H1 (cell line): Measurements from ENCODE around the gene SLC35G2. TPM values are rescaled to one million over a fixed set of nuclear protein-coding genes. Genes with fewer than 3 reads are reported as not detected.

Experiments used
- CTCF ChIA-PET: fragments of 300-600 bp; sonication (Branson Sonifier 250); formaldehyde crosslinking; loops from one replicate; lab custom pipeline; 2021; ENCODE audit not compliant: partially characterized antibody; lab: Charles Lee
- POLR2A ChIA-PET: fragments of 300-600 bp; sonication (Branson Sonifier 250); formaldehyde crosslinking; loops from one replicate; lab custom pipeline; 2021; ENCODE audit warnings: inconsistent platforms; ENCODE audit not compliant: partially characterized antibody; lab: Charles Lee
- DNase-seq, 2 experiments: peaks; one replicate each; pipeline versions ENCODE4 v3.0.0 to v3.0.0-alpha.2; 2010 to 2022; ENCODE audit warnings: low spot score in 2 of 2, low read depth in 1 of 2, mixed read lengths in 1 of 2
- FAIRE-seq: peaks from 2 replicates; lab custom pipeline; 2011; peaks lifted over from hg19 to GRCh38; lab: Jason Lieb, UNC
- H2AFZ ChIP-seq: 2 replicates; pipeline ENCODE4 v1.8.1; 2012; ENCODE audit warnings: low read length, inconsistent platforms
- H2AK5ac ChIP-seq: 2 replicates; pipeline ENCODE4 v1.6.1; 2013; ENCODE audit warnings: low read depth, low read length
- H2BK120ac ChIP-seq: replicated peaks from 2 replicates; pipeline ENCODE3; 2013; ENCODE audit warnings: low read depth, low read length, inconsistent platforms
- H2BK12ac ChIP-seq: 2 replicates; pipeline ENCODE4 v1.6.1; 2013; ENCODE audit warnings: low read depth, low read length
- H2BK15ac ChIP-seq: 2 replicates; pipeline ENCODE4 v1.6.1; 2013; ENCODE audit warnings: low read length
- H2BK20ac ChIP-seq: 2 replicates; pipeline ENCODE4 v1.6.1; 2013; ENCODE audit warnings: low read length
- H2BK5ac ChIP-seq: 2 replicates; pipeline ENCODE4 v1.6.1; 2013; ENCODE audit warnings: low read depth, low read length
- H3K14ac ChIP-seq: 2 replicates; pipeline ENCODE4 v1.6.1; 2013; ENCODE audit warnings: inconsistent platforms; ENCODE audit not compliant: insufficient read length
- H3K18ac ChIP-seq: 2 replicates; pipeline ENCODE4 v1.6.1; 2013; ENCODE audit warnings: low read length; ENCODE audit errors: extremely low read depth
- H3K23ac ChIP-seq: 2 replicates; pipeline ENCODE4 v1.6.1; 2013; ENCODE audit warnings: inconsistent platforms; ENCODE audit not compliant: insufficient read length
- H3K23me2 ChIP-seq: 2 replicates; pipeline ENCODE4 v1.6.1; 2013; ENCODE audit warnings: low read depth, low read length
- H3K27ac ChIP-seq: 2 replicates; pipeline ENCODE4 v1.6.1; 2011; ENCODE audit warnings: low read depth, low read length, inconsistent platforms
- H3K27me3 ChIP-seq, 4 experiments: replicated peaks in 1 of 4; 1 replicate in 1 of 4; 2 replicates in 3 of 4; pipeline versions ENCODE4 v1.6.1 to v1.8.1; 2011 to 2013; ENCODE audit warnings: low read length in 3 of 4, mild to moderate bottlenecking in 3 of 4, inconsistent platforms in 2 of 4, mixed read lengths in 2 of 4, moderate library complexity in 1 of 4; ENCODE audit not compliant: control insufficient read depth in 3 of 4, insufficient read depth in 3 of 4; ENCODE audit errors: extremely low read depth in 1 of 4
- H3K36me3 ChIP-seq, 4 experiments: 2 replicates each; pipeline versions ENCODE4 v1.6.1 to v1.8.1; 2011 to 2013; ENCODE audit warnings: mild to moderate bottlenecking in 4 of 4, low read length in 3 of 4, moderate library complexity in 2 of 4, control low read depth in 1 of 4, inconsistent platforms in 1 of 4; ENCODE audit not compliant: insufficient read depth in 4 of 4, control insufficient read depth in 2 of 4
- H3K4ac ChIP-seq: replicated peaks from 2 replicates; pipeline ENCODE3; 2013; ENCODE audit warnings: low read length, low read depth, mixed read lengths, inconsistent platforms; ENCODE audit not compliant: insufficient read length
- H3K4me1 ChIP-seq, 4 experiments: replicated peaks in 1 of 4; 1 replicate in 1 of 4; 2 replicates in 3 of 4; pipeline versions ENCODE4 v1.6.1 to v1.8.1; 2011 to 2013; ENCODE audit warnings: low read length in 3 of 4, inconsistent platforms in 2 of 4, mixed read lengths in 1 of 4; ENCODE audit not compliant: insufficient read depth in 4 of 4, control insufficient read depth in 3 of 4
- H3K4me2 ChIP-seq, 2 experiments: 2 replicates each; pipeline versions ENCODE4 v1.6.1 to v1.8.1; 2011 to 2013; ENCODE audit warnings: low read depth in 2 of 2, low read length in 2 of 2, control low read depth in 1 of 2, inconsistent platforms in 1 of 2, mild to moderate bottlenecking in 1 of 2; ENCODE audit not compliant: insufficient read depth in 1 of 2
- H3K4me3 ChIP-seq, 4 experiments: fragments of 200-600, 300-600 bp in 1 of 4; sonication (generic), shearing (Covaris generic), sonication (Bioruptor Twin) in 1 of 4; 2 replicates each; pipeline versions ENCODE4 v1.5.1 to v1.8.1; 2011 to 2016; ENCODE audit warnings: low read length in 4 of 4, low read depth in 3 of 4, control low read depth in 2 of 4, inconsistent platforms in 2 of 4, mild to moderate bottlenecking in 2 of 4, mixed read lengths in 1 of 4, moderate library complexity in 1 of 4; ENCODE audit not compliant: insufficient read depth in 2 of 4; ENCODE audit errors: extremely low read depth in 1 of 4
- H3K56ac ChIP-seq: replicated peaks from 2 replicates; pipeline ENCODE3; 2013; ENCODE audit warnings: low read depth, mild to moderate bottlenecking, mixed read lengths, low read length, inconsistent platforms; ENCODE audit not compliant: insufficient read length
- H3K79me1 ChIP-seq: 2 replicates; pipeline ENCODE4 v1.6.1; 2013; ENCODE audit warnings: low read depth, low read length, control low read depth
- H3K79me2 ChIP-seq, 2 experiments: 2 replicates each; pipeline versions ENCODE4 v1.6.1 to v1.8.1; 2012 to 2013; ENCODE audit warnings: low read length in 2 of 2, mild to moderate bottlenecking in 2 of 2, inconsistent platforms in 1 of 2; ENCODE audit not compliant: insufficient read depth in 2 of 2, control insufficient read depth in 1 of 2
- H3K9ac ChIP-seq, 4 experiments: replicated peaks in 1 of 4; 1 replicate in 1 of 4; 2 replicates in 3 of 4; pipeline versions ENCODE4 v1.6.1 to v1.8.1; 2011 to 2013; ENCODE audit warnings: low read depth in 3 of 4, low read length in 3 of 4, control low read depth in 2 of 4, mild to moderate bottlenecking in 2 of 4, moderate library complexity in 2 of 4, inconsistent platforms in 1 of 4; ENCODE audit errors: extremely low read depth in 1 of 4
- H3K9me3 ChIP-seq, 2 experiments: 2 replicates each; pipeline versions ENCODE4 v1.6.1 to v1.8.1; 2012 to 2013; ENCODE audit warnings: mild to moderate bottlenecking in 2 of 2, moderate library complexity in 2 of 2, control low read depth in 1 of 2, inconsistent platforms in 1 of 2, low read depth in 1 of 2, low read length in 1 of 2, mixed read lengths in 1 of 2; ENCODE audit not compliant: insufficient read depth in 2 of 2
- H4K20me1 ChIP-seq, 2 experiments: replicated peaks in 1 of 2; 2 replicates each; pipeline versions ENCODE3 to v1.8.1; 2011 to 2013; ENCODE audit warnings: inconsistent platforms in 2 of 2, low read length in 2 of 2, mild to moderate bottlenecking in 1 of 2; ENCODE audit not compliant: insufficient read depth in 2 of 2, control insufficient read depth in 1 of 2
- H4K5ac ChIP-seq: 2 replicates; pipeline ENCODE4 v1.6.1; 2013; ENCODE audit warnings: low read length, low read depth, mixed read lengths, inconsistent platforms; ENCODE audit not compliant: insufficient read length
- H4K8ac ChIP-seq: 2 replicates; pipeline ENCODE4 v1.8.0; 2013; ENCODE audit warnings: mild to moderate bottlenecking, moderate library complexity, low read length, inconsistent platforms; ENCODE audit not compliant: insufficient read depth; ENCODE audit errors: extremely low read depth
- H4K91ac ChIP-seq: replicated peaks from 2 replicates; pipeline ENCODE3; 2013; ENCODE audit warnings: low read length, mixed read lengths, inconsistent platforms; ENCODE audit not compliant: insufficient read length
- E2F6 ChIP-seq: IDR thresholded peaks from 2 replicates; pipeline ENCODE4 v1.6.1; 2012; ENCODE audit warnings: inconsistent platforms
- SAP30 ChIP-seq: fragments of 300-600 bp; sonication (generic); IDR thresholded peaks from 2 replicates; pipeline ENCODE4 v1.7.1; 2012; ENCODE audit warnings: low read length, moderate library complexity, mild to moderate bottlenecking, inconsistent platforms; ENCODE audit not compliant: insufficient read depth, insufficient replicate concordance
- WGBS, 2 experiments: shearing (Covaris generic) in 1 of 2; methylation state at CpG; one replicate each; pipeline versions ENCODE4 v1.1.6 to v1.1.7; 2013 to 2015; ENCODE audit warnings: low lambda C conversion rate in 2 of 2, mixed read lengths in 2 of 2, inconsistent platforms in 1 of 2, low coverage in 1 of 2, missing lambda C conversion rate in 1 of 2; ENCODE audit not compliant: insufficient replicate concordance in 2 of 2, insufficient coverage in 1 of 2, insufficient read length in 1 of 2; ENCODE audit errors: extremely low coverage in 1 of 2, missing lambda C conversion rate in 1 of 2; 5-methylcytosine and 5-hydroxymethylcytosine counted together
- polyA plus RNA-seq, 7 experiments: library from polyadenylated mRNA; depleted of rRNA in 3 of 7; stranded (reverse) in 5 of 7; unstranded in 2 of 7; fragments of >200 nt in 5 of 7; fragments of 200-250 nt in 2 of 7; gene quantifications; 1 replicate in 5 of 7; 2 replicates in 1 of 7; 4 replicates in 1 of 7; pipeline versions ENCODE4 v1.2.1 to v1.2.3, GENCODE V29; 2011 to 2013; ENCODE audit warnings: missing spikeins in 2 of 7, mixed read lengths in 2 of 7
- total RNA-seq: library from RNA; stranded (reverse); fragmentation: NEBNext Ultra II Directional; extraction: Animal tissue kit (Norgen Biotek cat#: 25700); gene quantifications from 2 replicates; pipeline ENCODE4 v1.2.1, GENCODE V29; 2021

SLC35G2 gene
- total and polyA plus RNA-seq, 2 of the 8 experiments (the other 6 are each of a cell fraction or from before 2014, with no cell fraction given): 5.2 to 6.4 TPM

GRCh38 chr3:136811701-136812100, 7.2 kb upstream of the SLC35G2 start:
- Histone ChIP-seq H3K4me1 (no peaks in the 10 kb centered on the region; a peak in 1 of 7 replicates), H3K79me2 (no peaks in the 10 kb centered on the region), H2BK5ac (no peak overlapping the region), H2AK5ac (no peak overlapping the region), H3K4ac (no peak overlapping the region), H3K27ac (no peak overlapping the region), H4K8ac (no peak overlapping the region), H4K5ac (no peak overlapping the region), H2BK12ac (no peak overlapping the region), H4K91ac (no peak overlapping the region), H2BK20ac (no peak overlapping the region), H3K23me2 (no peaks in the 10 kb centered on the region), H2BK15ac (no peak overlapping the region), H2AFZ (no peak overlapping the region), H2BK120ac (no peak overlapping the region), H3K4me2 (no peak overlapping the region), H3K23ac (no peak overlapping the region), H3K18ac (no peak overlapping the region), H3K27me3 (no peaks in the 10 kb centered on the region; a peak in 1 of 7 replicates), H3K79me1 (no peaks in the 10 kb centered on the region), H3K36me3 (no peaks in the 10 kb centered on the region), H3K14ac (no peak overlapping the region), H3K56ac (no peak overlapping the region), H3K4me3 (no peak overlapping the region), H3K9me3 (no peaks in the 10 kb centered on the region), H3K9ac (no peak overlapping the region), H4K20me1 (no peaks in the 10 kb centered on the region)
- POLR2A ChIA-PET: no interaction called here
- TF ChIP-seq E2F6: 0 out of 2 replicates have a peak, but pooled peaks have one; percentile 29
- no peak for TF ChIP-seq SAP30
- DNase-seq: no peak
- 74% methylated on average over 3 of the region's 3 CpGs; no CpG with 5 or more reads in 1 of the 2 experiments for WGBS, 2 experiments
- no peak for FAIRE-seq
- CTCF ChIA-PET: interaction anchor here (0.8 to 0.9 kb wide), 2 partner anchors 54 to 202 kb away, joined by 3 to 4 read pairs; no protein-coding TSS in a partner anchor
